SH-SY5Y (cell line): ENCODE measurements around the gene SLC8A1.

Experiments
- GATA2 ChIP-seq: IDR thresholded peaks from 2 replicates; pipeline ENCODE4 v1.6.1; 2011; ENCODE audit warnings: mild to moderate bottlenecking, low read depth, low read length
- GATA3 ChIP-seq: IDR thresholded peaks from 2 replicates; pipeline ENCODE4 v1.6.1; 2011; ENCODE audit warnings: low read depth, mild to moderate bottlenecking, low read length, moderate library complexity

DNA sequence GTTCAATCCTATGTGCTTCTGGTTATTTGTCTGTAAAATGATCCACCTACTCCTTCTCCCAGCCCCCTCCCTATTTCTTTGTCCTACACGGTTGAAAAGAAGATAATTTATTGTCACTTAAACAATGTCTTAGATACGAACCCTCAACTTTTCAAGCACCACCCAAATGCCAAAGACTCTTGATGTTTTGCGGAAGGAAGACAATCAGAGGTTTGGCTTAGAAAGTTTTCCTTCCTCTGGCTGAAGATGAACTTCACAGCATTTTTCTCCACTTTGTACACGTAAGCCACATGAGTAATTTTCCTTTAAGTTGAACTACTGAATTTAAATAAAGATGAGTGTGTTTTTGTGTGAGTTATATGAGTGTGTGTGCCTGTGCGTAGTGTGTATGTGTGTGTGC lies 25.5 kb upstream of the SLC8A1 start:
- TF ChIP-seq GATA2 (no peak), GATA3 (no peak)
